ENCODE measurements around the gene HENMT1. TPM values are rescaled to one million over a fixed set of nuclear protein-coding genes. Genes with fewer than 3 reads are reported as not detected.
"Not testable (repeated sequence)": the region's sequence is repeated elsewhere in the genome, so short reads cannot be mapped to it uniquely, and the experiment has no call there.

Gene HENMT1
- total and polyA plus RNA-seq, 5 donors: 1.7 to 3.0 (median 2.1) TPM

DNA sequence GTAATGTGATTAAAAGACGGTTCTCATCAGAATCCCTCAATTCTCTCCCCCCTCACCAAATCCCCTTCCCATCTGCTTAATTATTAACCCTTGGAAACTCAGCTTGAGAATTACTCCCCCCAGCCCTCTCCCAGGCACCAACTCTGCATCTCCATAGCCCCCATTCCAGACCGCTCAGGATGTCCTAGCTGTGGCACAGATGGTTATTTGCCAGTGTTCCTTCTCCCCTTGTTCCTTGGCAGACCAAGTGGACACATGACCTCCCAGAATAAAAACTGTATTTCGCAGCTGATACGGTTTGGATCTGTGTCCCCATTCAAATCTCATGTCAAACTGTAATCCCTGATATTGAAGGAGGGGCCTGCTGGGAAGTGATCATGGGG, 14.6 kb downstream of the HENMT1 start:
- ATAC-seq: peak; percentile 5 to 11
- DNase-seq: no peak
- intact Hi-C loops (cut with DNase I): loop anchor here in 1 of 4 donors (10.0 kb wide), 1 partner anchor 81 kb away; the partner anchor contains the start of gene EEIG2
- Histone ChIP-seq H3K4me3 (ENCODE audit: low read length) (no peak overlapping the region), H3K27me3 (ENCODE audit: control insufficient read depth, insufficient read depth) (no peaks in the 10 kb centered on the region), H3K27ac (ENCODE audit: low read length) (no peak overlapping the region), H3K4me1 (ENCODE audit: control insufficient read depth, insufficient read depth, low read length) (no peaks in the 10 kb centered on the region), H3K9me3 (ENCODE audit: control insufficient read depth, low read length) (no peaks in the 10 kb centered on the region)
- 72% methylated on average over 4 of the region's 4 CpGs for WGBS

DNA sequence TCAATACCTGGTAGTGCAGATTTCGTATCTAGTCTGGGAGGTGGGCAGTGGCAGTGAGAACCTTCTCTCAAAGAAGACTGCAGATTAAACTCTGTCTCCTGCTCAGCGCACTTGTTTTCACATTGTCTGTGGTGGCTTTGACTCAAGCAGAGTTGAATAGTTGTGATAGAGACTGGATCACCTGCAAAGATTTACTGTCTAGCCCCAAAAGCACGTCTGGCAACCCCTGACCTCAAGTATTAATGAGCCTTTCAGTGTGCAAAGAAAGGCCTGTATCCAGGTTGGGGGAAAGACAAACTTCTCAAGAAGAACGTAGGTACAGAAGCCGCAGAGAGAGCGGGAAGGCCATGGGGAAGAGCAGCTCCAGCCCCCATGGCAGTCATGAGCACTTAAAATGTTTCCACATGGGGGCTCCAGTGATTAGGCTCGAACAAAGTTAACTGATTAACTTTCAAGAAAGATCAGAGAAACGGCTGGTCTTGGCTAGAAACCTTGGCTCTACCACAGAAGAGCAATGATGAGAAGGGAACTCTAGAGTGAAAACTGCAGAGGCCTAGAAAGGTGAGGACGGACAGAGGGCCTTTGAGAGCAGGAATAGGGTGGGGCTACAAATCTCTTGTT, 15.2 kb downstream of the HENMT1 start:
- intact Hi-C loops (cut with DNase I): loop anchor here in 1 of 4 donors (10.0 kb wide), 1 partner anchor 81 kb away; the partner anchor contains the start of gene EEIG2
- no peak for ATAC-seq
- Histone ChIP-seq H3K9me3 (ENCODE audit: control insufficient read depth, low read length) (no peaks in the 10 kb centered on the region), H3K4me1 (ENCODE audit: control insufficient read depth, insufficient read depth, low read length) (no peaks in the 10 kb centered on the region), H3K27me3 (ENCODE audit: control insufficient read depth, insufficient read depth) (no peaks in the 10 kb centered on the region), H3K4me3 (ENCODE audit: low read length) (no peak overlapping the region), H3K27ac (ENCODE audit: low read length) (no peak overlapping the region)
- 75% methylated on average over 9 of the region's 9 CpGs for WGBS
- DNase-seq: no peak

DNA sequence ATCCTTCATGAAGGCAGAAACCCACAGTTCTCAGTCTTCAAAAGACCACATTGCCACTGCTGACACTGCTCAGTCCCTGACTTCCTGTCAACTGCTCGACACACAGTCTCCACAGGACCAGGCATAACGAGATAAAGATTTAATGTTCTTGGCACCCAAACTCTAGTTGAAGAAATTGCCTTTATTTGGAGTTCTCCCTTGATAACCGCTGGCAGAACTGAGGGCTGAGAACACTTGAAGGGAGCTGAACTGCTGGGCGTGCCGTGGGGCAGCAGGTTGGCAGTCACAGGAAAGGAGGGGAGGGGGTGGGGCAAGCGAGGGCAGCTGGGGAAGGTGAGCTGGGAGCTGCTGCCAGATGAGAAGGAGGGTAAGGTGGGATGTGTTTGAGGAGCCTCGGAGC, 15.9 kb downstream of the HENMT1 start:
- WGBS: 46% methylated on average over 7 of the region's 7 CpGs
- ATAC-seq: peak; percentile 17 to 48
- no peak overlapping the region for H3K4me3 ChIP-seq (ENCODE audit: low read length)
- intact Hi-C loops (cut with DNase I): loop anchor here in 3 of 4 donors (5.0 to 10.0 kb wide), 3 partner anchors 80 to 133 kb away; partner anchors contain the start of gene EEIG2 (in 1 of the 3)
- no peaks in the 10 kb centered on the region for H3K27me3 ChIP-seq (ENCODE audit: control insufficient read depth, insufficient read depth)
- no peak for DNase-seq
- H3K27ac ChIP-seq (ENCODE audit: low read length): no peak overlapping the region
- no peaks in the 10 kb centered on the region for H3K9me3 ChIP-seq (ENCODE audit: control insufficient read depth, low read length)
- H3K4me1 ChIP-seq (ENCODE audit: control insufficient read depth, insufficient read depth, low read length): no peaks in the 10 kb centered on the region

DNA sequence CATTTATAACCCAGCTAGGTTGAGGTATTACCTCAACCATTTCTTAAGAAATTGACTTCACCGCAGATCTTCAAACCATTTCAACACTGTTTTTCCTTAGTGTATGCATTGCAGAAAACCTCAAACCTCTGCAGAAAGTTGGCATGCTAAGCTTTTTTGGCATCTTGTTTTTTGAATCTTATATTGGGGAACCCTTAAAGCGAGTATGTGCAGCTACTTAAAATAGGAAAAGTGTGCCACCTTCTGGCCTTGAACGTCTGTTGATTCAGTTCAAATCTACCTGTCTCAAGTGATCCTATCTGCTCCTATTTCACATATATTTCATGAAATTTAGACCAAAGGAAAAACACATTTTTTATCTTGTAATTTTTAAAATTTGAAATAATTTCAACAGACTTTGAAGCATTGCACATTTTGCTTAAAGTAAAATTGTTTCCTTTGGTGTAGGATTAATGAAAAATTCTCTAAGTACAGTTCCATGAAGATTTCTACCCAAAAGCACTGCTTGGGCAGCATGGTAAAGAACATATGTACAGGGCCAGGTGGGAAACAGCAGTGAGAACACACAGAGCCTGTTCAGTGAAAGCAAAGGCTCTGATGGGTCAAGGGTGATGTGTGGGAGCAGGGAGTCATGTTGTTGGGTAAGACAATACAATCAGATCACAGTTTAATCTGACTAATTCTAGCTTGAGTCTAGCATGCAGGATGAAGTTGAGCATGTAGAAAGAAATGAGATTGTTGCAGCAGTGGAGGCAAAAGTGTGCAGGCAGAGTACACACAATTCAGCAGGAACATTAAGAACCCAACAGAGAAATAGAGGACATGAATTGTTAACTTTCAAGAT, 17.2 kb downstream of the HENMT1 start:
- peak; percentile 60 to 72 for ATAC-seq
- Histone ChIP-seq H3K27ac (ENCODE audit: low read length) (no peak overlapping the region), H3K9me3 (ENCODE audit: control insufficient read depth, low read length) (no peaks in the 10 kb centered on the region), H3K27me3 (ENCODE audit: control insufficient read depth, insufficient read depth) (no peaks in the 10 kb centered on the region), H3K4me1 (ENCODE audit: control insufficient read depth, insufficient read depth, low read length) (no peaks in the 10 kb centered on the region), H3K4me3 (ENCODE audit: low read length) (no peak overlapping the region)
- DNase-seq: peak in 2 of 3 donors; percentile 23 to 50
- 28% methylated on average over 3 of the region's 3 CpGs for WGBS
- intact Hi-C loops (cut with DNase I): loop anchor here in 3 of 4 donors (1.0 to 10.0 kb wide), 5 partner anchors 79 to 131 kb away; partner anchors contain the start of gene EEIG2 (in 1 of the 3)

DNA sequence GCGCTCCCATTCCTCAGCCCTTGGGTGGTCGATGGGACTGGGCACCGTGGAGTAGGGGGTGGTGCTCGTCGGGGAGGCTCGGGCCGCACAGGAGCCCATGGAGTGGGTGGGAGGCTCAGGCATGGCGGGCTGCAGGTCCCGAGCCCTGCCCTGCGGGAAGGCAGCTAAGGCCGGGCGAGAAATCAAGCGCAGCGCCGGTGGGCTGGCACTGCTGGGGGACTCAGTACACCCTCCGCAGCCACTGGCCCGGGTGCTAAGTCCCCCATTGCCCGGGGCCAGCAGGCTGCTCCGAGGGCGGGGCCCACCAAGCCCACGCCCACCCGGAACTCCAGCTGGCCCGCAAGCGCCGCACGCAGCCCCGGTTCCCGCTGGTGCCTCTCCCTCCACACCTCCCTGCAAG, 20.0 kb downstream of the HENMT1 start:
- H3K4me1 ChIP-seq (ENCODE audit: control insufficient read depth, insufficient read depth, low read length); H3K9me3 ChIP-seq (ENCODE audit: control insufficient read depth, low read length); H3K27ac ChIP-seq (ENCODE audit: low read length); H3K27me3 ChIP-seq (ENCODE audit: control insufficient read depth, insufficient read depth); ATAC-seq; H3K4me3 ChIP-seq (ENCODE audit: low read length): not testable (repeated sequence)
- intact Hi-C loops (cut with DNase I): loop anchor here in 3 of 4 donors (5.0 to 10.0 kb wide), 3 partner anchors 76 to 129 kb away; partner anchors contain the start of gene EEIG2 (in 1 of the 3)
- DNase-seq: peak in 1 of 3 donors; percentile 53
- 96% methylated on average over 28 of the region's 28 CpGs for WGBS

DNA sequence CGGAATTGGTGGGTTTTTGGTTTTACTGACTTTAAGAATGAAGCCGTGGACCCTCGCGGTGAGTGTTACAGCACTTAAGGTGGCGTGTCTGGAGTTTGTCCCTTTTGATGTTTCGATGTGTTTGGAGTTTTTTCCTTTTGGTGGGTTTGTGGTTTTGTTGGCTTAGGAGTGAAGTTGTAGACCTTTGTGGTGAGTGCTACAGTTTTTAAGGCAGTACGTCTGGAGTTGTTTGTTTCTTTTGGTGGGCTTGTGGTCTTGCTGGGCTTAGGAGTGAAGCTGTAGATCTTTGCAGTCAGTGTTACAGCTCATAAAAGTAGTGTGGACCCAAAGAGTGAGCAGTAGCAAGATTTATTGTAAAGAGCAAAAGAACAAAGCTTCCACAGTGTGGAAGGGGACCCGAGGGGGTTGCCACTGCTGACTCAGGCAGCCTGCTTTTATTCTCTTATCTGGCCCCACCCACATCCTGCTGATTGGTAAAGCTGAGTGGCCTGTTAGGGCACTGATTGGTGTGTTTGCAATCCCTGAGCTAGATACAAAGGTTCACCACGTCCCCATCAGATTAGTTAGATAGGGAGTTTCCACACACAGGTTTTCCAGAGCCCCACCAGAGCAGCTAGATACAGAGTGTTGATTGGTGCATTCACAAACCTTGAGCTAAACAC, 20.9 kb downstream of the HENMT1 start:
- Histone ChIP-seq H3K4me3 (ENCODE audit: low read length) (no peak overlapping the region), H3K27me3 (ENCODE audit: control insufficient read depth, insufficient read depth) (no peaks in the 10 kb centered on the region), H3K4me1 (ENCODE audit: control insufficient read depth, insufficient read depth, low read length) (no peaks in the 10 kb centered on the region), H3K9me3 (ENCODE audit: control insufficient read depth, low read length) (no peaks in the 10 kb centered on the region), H3K27ac (ENCODE audit: low read length) (no peak overlapping the region)
- intact Hi-C loops (cut with DNase I): loop anchor here (5.0 to 10.0 kb wide), 4 partner anchors 75 to 128 kb away; partner anchors contain the start of gene EEIG2 (in 1 of the 4)
- WGBS: 84% methylated on average over 9 of the region's 9 CpGs
- ATAC-seq (no peak), DNase-seq (no peak)

DNA sequence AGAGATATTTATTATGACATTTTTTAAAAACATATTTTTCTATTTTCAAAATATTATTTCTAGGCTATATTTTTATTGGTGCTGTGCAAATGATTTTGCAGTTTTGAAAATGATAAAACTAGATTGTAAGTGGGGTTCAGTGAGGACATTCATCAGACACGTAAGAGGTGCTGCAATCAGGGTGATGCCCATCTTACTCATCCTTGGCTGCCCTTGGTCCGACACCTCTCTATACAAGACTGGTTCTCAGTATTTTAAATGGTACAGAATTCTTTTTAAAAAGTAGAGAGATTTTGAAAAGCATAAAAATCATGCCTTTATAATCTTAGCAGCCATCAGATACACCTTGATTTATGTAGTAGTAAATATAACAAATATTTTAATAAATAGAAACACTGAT, 24.0 kb downstream of the HENMT1 start:
- H3K27me3 ChIP-seq (ENCODE audit: control insufficient read depth, insufficient read depth): no peaks in the 10 kb centered on the region
- intact Hi-C loops (cut with DNase I): loop anchor here in 1 of 4 donors (10.0 kb wide), 1 partner anchor 122 kb away; no protein-coding TSS in a partner anchor
- no peak for DNase-seq
- H3K4me1 ChIP-seq (ENCODE audit: control insufficient read depth, insufficient read depth, low read length): no peaks in the 10 kb centered on the region
- no peaks in the 10 kb centered on the region for H3K9me3 ChIP-seq (ENCODE audit: control insufficient read depth, low read length)
- no peak for ATAC-seq
- H3K27ac ChIP-seq (ENCODE audit: low read length): no peak overlapping the region
- 91% methylated on average over 2 of the region's 2 CpGs for WGBS
- H3K4me3 ChIP-seq (ENCODE audit: low read length): no peak overlapping the region

- no peak for ATAC-seq
- Histone ChIP-seq H3K27me3 (ENCODE audit: control insufficient read depth, insufficient read depth) (no peaks in the 10 kb centered on the region), H3K4me3 (ENCODE audit: low read length) (no peak overlapping the region), H3K4me1 (ENCODE audit: control insufficient read depth, insufficient read depth, low read length) (no peaks in the 10 kb centered on the region), H3K9me3 (ENCODE audit: control insufficient read depth, low read length) (no peaks in the 10 kb centered on the region), H3K27ac (ENCODE audit: low read length) (no peak overlapping the region)
- 82% methylated on average over 3 of the region's 3 CpGs for WGBS
- DNase-seq: no peak
- intact Hi-C loops (cut with DNase I): loop anchor here in 1 of 4 donors (10.0 kb wide), 1 partner anchor 120 kb away; no protein-coding TSS in a partner anchor
These were observed 26.4 kb downstream of the HENMT1 start for GRCh38 chr1:108634521-108634920.

DNA sequence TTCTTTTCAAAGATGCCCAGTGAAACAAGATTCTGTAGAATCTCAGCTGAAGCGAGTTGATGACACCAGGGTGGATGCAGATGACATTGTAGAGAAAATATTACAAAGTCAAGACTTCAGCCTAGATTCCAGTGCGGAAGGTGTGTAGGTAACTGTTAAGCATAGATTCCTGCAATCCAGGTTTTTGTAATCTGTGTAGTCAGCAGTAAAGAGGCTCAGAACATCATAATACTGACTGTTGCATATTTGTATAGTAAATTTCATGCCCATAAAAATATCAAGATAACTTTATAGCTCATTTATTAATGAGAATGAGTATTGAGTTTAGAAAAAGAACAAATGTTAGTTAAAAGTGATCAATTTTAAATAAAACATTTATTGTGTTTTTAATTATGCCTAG, 32.2 kb downstream of the HENMT1 start:
- no peaks in the 10 kb centered on the region for H3K27me3 ChIP-seq (ENCODE audit: control insufficient read depth, insufficient read depth)
- WGBS: 98% methylated on average over 2 of the region's 2 CpGs
- no peaks in the 10 kb centered on the region for H3K4me1 ChIP-seq (ENCODE audit: control insufficient read depth, insufficient read depth, low read length)
- no peak overlapping the region for H3K27ac ChIP-seq (ENCODE audit: low read length)
- no peaks in the 10 kb centered on the region for H3K9me3 ChIP-seq (ENCODE audit: control insufficient read depth, low read length)
- intact Hi-C loops (cut with DNase I): loop anchor here in 1 of 4 donors (10.0 kb wide), 1 partner anchor 74 kb away; no protein-coding TSS in a partner anchor
- ATAC-seq (no peak), DNase-seq (no peak)
- no peak overlapping the region for H3K4me3 ChIP-seq (ENCODE audit: low read length)

DNA sequence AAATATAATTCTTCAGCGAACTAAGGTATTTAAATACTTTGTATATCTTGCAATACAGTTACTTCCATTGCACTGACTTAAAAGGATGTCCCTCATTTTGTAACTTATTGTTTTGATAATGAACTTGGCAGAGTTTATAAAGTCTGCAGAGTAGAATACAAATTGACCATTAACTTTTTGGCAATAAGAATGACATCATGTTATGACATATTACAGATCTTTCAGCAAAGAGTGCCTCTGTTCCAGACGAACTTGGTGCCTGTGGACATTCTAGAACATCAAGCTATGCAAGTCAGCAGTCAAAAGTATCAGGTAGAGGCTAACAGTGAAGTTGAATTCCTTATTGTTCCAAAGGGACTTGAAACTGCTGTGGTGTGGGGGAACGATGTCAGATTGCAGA, 32.9 kb downstream of the HENMT1 start:
- DNase-seq: no peak
- H3K4me3 ChIP-seq (ENCODE audit: low read length): no peak overlapping the region
- H3K4me1 ChIP-seq (ENCODE audit: control insufficient read depth, insufficient read depth, low read length): no peaks in the 10 kb centered on the region
- no peaks in the 10 kb centered on the region for H3K27me3 ChIP-seq (ENCODE audit: control insufficient read depth, insufficient read depth)
- WGBS: 74% methylated on average over 3 of the region's 3 CpGs
- ATAC-seq: no peak
- H3K9me3 ChIP-seq (ENCODE audit: control insufficient read depth, low read length): no peaks in the 10 kb centered on the region
- intact Hi-C loops (cut with DNase I): loop anchor here in 1 of 4 donors (10.0 kb wide), 1 partner anchor 73 kb away; no protein-coding TSS in a partner anchor
- no peak overlapping the region for H3K27ac ChIP-seq (ENCODE audit: low read length)
